ENCODE results near the gene WDR4. TPM values are rescaled to one million over a fixed set of nuclear protein-coding genes. Genes with fewer than 3 reads are reported as not detected.
A peak's percentile ranks its signal among the peaks of the same experiment; 100 is the strongest.
"Not testable (repeated sequence)": the region's sequence is repeated elsewhere in the genome, so short reads cannot be mapped to it uniquely, and the experiment has no call there.

The WDR4 gene
- total RNA-seq, 1 donor from 2014 or later = 18.4 TPM

- Histone ChIP-seq H3K4me3 (no peak overlapping the region), H3K9me3 (no peaks in the 10 kb centered on the region), H3K27me3 (no peaks in the 10 kb centered on the region), H3K36me3 (peaks cover 51% of the 10 kb centered on the region), H3K27ac (no peak overlapping the region), H3K4me1 (peaks cover 5% of the 10 kb centered on the region)
- no peak for TF ChIP-seq CTCF (IDR thresholded peaks at IDR 0.05)
- DNase-seq (peak; percentile 59), ATAC-seq (no peak)
- intact Hi-C loops (cut with DNase I) = no loop called here
Observed at GRCh38 chr21:42841156-42841915, 38.0 kb downstream of the WDR4 start.

GRCh38 chr21:42840411-42841155 is 38.8 kb downstream of the WDR4 start:
- Histone ChIP-seq H3K27ac (no peak overlapping the region), H3K4me1 (peaks cover 5% of the 10 kb centered on the region), H3K27me3 (no peaks in the 10 kb centered on the region), H3K36me3 (peaks cover 44% of the 10 kb centered on the region), H3K9me3 (no peaks in the 10 kb centered on the region), H3K4me3 (no peak overlapping the region)
- DNase-seq = peak; percentile 46
- ATAC-seq = no peak
- no peak for TF ChIP-seq CTCF (IDR thresholded peaks at IDR 0.05)
- intact Hi-C loops (cut with DNase I) = no loop called here

- H3K27me3 ChIP-seq = no peaks in the 10 kb centered on the region
- intact Hi-C loops (cut with DNase I) = no loop called here
- ATAC-seq (no peak), DNase-seq (peak; percentile 59)
- H3K4me3 ChIP-seq = no peak overlapping the region
- no peaks in the 10 kb centered on the region for H3K4me1 ChIP-seq
- H3K36me3 ChIP-seq = peaks cover 39% of the 10 kb centered on the region
- H3K9me3 ChIP-seq = no peaks in the 10 kb centered on the region
- TF ChIP-seq CTCF (IDR thresholded peaks at IDR 0.05) = no peak
- no peak overlapping the region for H3K27ac ChIP-seq
Observed at GRCh38 chr21:42839271-42840231, 39.8 kb downstream of the WDR4 start.

GRCh38 chr21:42838212-42838690 is 41.1 kb downstream of the WDR4 start:
- H3K27ac ChIP-seq; H3K4me3 ChIP-seq; H3K9me3 ChIP-seq; ATAC-seq; H3K4me1 ChIP-seq; DNase-seq; H3K27me3 ChIP-seq; intact Hi-C loops (cut with DNase I): not testable (repeated sequence)
- H3K36me3 ChIP-seq = peaks cover 27% of the 10 kb centered on the region

GRCh38 chr21:42837421-42838211 is 41.7 kb downstream of the WDR4 start:
- no peaks in the 10 kb centered on the region for H3K4me1 ChIP-seq
- H3K36me3 ChIP-seq = peaks cover 22% of the 10 kb centered on the region
- no peak for TF ChIP-seq CTCF (IDR thresholded peaks at IDR 0.05)
- DNase-seq (peak; percentile 60), ATAC-seq (no peak)
- intact Hi-C loops (cut with DNase I) = no loop called here
- H3K9me3 ChIP-seq = no peaks in the 10 kb centered on the region
- H3K27ac ChIP-seq = no peak overlapping the region
- H3K27me3 ChIP-seq = no peaks in the 10 kb centered on the region
- no peak overlapping the region for H3K4me3 ChIP-seq
